Inflammatory macrophage treated with lipopolysaccharide for 4 hours (primary cell): ENCODE data around the gene ARHGEF7.

ENCODE experiments used
- DNase-seq: peaks from one replicate; pipeline ENCODE4 v3.0.0-alpha.2; 2020

Gene ARHGEF7

GRCh38 chr13:111112196-111112595, 2.9 kb upstream of the ARHGEF7 start:
- DNase-seq: no peak

- DNase-seq: peak; percentile 2
These were observed 599 bp upstream of the ARHGEF7 start for GRCh38 chr13:111114362-111115060.

- DNase-seq: no peak
These were observed 933 bp downstream of the ARHGEF7 start for GRCh38 chr13:111115965-111116521.

- DNase-seq: no peak
These were observed 1.7 kb downstream of the ARHGEF7 start for GRCh38 chr13:111116856-111117255.

GRCh38 chr13:111117289-111117688, 2.2 kb downstream of the ARHGEF7 start:
- DNase-seq: no peak

- no peak for DNase-seq
These were observed 2.9 kb downstream of the ARHGEF7 start for GRCh38 chr13:111117961-111118360.

GRCh38 chr13:111118898-111119607, 3.9 kb downstream of the ARHGEF7 start:
- DNase-seq: no peak

- no peak for DNase-seq
These were observed 4.9 kb downstream of the ARHGEF7 start for GRCh38 chr13:111119966-111120365.

- DNase-seq: no peak
These were observed 5.3 kb downstream of the ARHGEF7 start for GRCh38 chr13:111120422-111120821.

GRCh38 chr13:111120913-111121312, 5.8 kb downstream of the ARHGEF7 start:
- no peak for DNase-seq

- no peak for DNase-seq
These were observed 6.4 kb downstream of the ARHGEF7 start for GRCh38 chr13:111121506-111121905.

- DNase-seq: no peak
These were observed 6.9 kb downstream of the ARHGEF7 start for GRCh38 chr13:111122056-111122455.

- no peak for DNase-seq
These were observed 7.5 kb downstream of the ARHGEF7 start for GRCh38 chr13:111122631-111123030.

GRCh38 chr13:111123221-111123620, 8.1 kb downstream of the ARHGEF7 start:
- no peak for DNase-seq

GRCh38 chr13:111123649-111124048, 8.5 kb downstream of the ARHGEF7 start:
- no peak for DNase-seq

- DNase-seq: no peak
These were observed 11.4 kb downstream of the ARHGEF7 start for GRCh38 chr13:111126509-111126908.

- DNase-seq: no peak
These were observed 14.5 kb downstream of the ARHGEF7 start for GRCh38 chr13:111129465-111130115.

- no peak for DNase-seq
These were observed 15.0 kb downstream of the ARHGEF7 start for GRCh38 chr13:111130116-111130508.

GRCh38 chr13:111131048-111131447, 15.9 kb downstream of the ARHGEF7 start:
- DNase-seq: no peak

- DNase-seq: no peak
These were observed 16.5 kb downstream of the ARHGEF7 start for GRCh38 chr13:111131611-111132010.

- DNase-seq: no peak
These were observed 17.8 kb downstream of the ARHGEF7 start for GRCh38 chr13:111132948-111133347.

- DNase-seq: no peak
These were observed 24.3 kb downstream of the ARHGEF7 start for GRCh38 chr13:111139452-111139851.

GRCh38 chr13:111139873-111140561, 24.9 kb downstream of the ARHGEF7 start:
- DNase-seq: no peak
